ENCODE measurements around the gene CCDC32. TPM values are rescaled to one million over a fixed set of nuclear protein-coding genes. Genes with fewer than 3 reads are reported as not detected.

The CCDC32 gene
- total and polyA plus RNA-seq, 2 donors (not counting 1 experiment from before 2014, with no cell fraction given): 14.5 to 20.7 TPM

DNA sequence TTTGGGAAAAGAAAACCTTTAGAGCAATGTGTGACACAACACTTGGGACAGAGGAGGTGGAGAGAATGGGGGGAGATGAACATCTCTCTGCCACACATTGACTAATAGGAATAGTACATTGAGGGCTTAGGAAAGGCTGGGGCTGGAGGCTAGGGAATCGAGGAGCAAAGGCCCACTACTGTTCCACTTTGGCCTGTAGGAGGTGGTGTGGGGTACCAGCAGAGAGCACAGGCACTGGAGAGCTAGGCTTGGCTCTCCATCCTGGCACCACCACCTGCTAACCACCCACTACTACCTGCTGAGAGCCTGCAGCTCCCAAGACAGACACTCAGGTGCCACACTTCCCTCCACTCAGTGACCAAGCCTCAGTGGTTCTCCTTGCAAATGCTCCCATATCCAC, 19.4 kb downstream of the CCDC32 start:
- Histone ChIP-seq H3K36me3 (ENCODE audit: control insufficient read depth, insufficient read depth, low read length) (peaks cover 1% of the 10 kb centered on the region), H4K20me1 (ENCODE audit: control insufficient read depth, extremely low read depth, insufficient read depth, low read length) (no peaks in the 10 kb centered on the region), H3K27me3 (ENCODE audit: control insufficient read depth, insufficient read depth, low read length) (no peaks in the 10 kb centered on the region), H3K79me2 (ENCODE audit: control insufficient read depth, insufficient read depth, low read length) (no peaks in the 10 kb centered on the region), H3K4me2 (ENCODE audit: extremely low read depth, insufficient read depth, low read length) (no peak overlapping the region), H3K4me3 (replicated peaks in 1 of 4; ENCODE audit: control extremely low read depth in 1 of 4, insufficient read depth in 1 of 4, low read depth in 3 of 4, low read length in 4 of 4) (no peak overlapping the region), H3K4me1 (ENCODE audit: control insufficient read depth, extremely low read depth, insufficient read depth, low read length) (no peaks in the 10 kb centered on the region), H3K27ac (ENCODE audit: insufficient read depth, low read length) (no peak overlapping the region), H3K9me3 (ENCODE audit: control insufficient read depth, insufficient read depth, low read depth, low read length) (no peaks in the 10 kb centered on the region), H2AFZ (ENCODE audit: low read length) (no peak overlapping the region), H3K9ac (ENCODE audit: insufficient read depth, low read length) (no peak overlapping the region)
- TF ChIP-seq, protein P1, sequence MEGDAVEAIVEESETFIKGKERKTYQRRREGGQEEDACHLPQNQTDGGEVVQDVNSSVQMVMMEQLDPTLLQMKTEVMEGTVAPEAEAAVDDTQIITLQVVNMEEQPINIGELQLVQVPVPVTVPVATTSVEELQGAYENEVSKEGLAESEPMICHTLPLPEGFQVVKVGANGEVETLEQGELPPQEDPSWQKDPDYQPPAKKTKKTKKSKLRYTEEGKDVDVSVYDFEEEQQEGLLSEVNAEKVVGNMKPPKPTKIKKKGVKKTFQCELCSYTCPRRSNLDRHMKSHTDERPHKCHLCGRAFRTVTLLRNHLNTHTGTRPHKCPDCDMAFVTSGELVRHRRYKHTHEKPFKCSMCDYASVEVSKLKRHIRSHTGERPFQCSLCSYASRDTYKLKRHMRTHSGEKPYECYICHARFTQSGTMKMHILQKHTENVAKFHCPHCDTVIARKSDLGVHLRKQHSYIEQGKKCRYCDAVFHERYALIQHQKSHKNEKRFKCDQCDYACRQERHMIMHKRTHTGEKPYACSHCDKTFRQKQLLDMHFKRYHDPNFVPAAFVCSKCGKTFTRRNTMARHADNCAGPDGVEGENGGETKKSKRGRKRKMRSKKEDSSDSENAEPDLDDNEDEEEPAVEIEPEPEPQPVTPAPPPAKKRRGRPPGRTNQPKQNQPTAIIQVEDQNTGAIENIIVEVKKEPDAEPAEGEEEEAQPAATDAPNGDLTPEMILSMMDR (conservative IDR thresholded peaks at IDR 0.05 in 1 of 2, IDR thresholded peaks at IDR 0.05 in 1 of 2; ENCODE audit: low read depth in 1 of 2, low read length in 2 of 2): peak in 1 of 2 donors; percentile 5
- TF ChIP-seq EZH2 (IDR thresholded peaks at IDR 0.05; ENCODE audit: low read length, missing control alignments): no peak
- no peak for DNase-seq (ENCODE audit: low read depth in 2 of 2)

DNA sequence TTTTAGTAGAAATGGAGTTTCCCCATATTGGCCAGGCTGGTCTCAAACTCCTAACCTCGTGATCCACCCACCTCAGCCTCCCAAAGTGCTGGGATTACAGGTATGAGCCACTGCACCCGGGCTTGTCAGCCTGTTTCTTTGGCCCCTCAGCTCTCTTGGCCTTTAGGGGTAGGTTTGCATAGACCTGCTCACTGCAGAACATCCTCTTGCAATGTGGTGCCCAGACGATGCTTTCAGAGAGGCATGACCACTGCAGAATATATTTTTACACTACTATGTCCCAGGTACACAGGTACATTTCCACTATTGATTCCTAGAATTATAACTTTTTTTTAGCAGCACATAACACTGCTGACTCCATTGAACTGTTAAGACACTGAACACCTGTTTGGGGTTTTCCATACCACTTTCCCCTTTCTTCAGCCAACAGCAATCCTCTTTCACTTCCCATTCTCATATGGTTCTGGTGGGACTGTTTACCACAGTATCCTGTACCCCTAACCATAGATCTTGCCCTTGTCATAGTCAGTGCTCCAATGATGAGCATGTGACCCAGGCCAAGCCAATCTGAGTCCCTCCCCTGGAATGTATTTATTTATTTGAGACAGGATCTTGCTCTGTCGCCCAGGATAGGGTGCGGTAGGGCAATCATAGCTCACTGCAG, 21.1 kb downstream of the CCDC32 start:
- H3K9ac ChIP-seq (ENCODE audit: insufficient read depth, low read length): no peak overlapping the region
- H2AFZ ChIP-seq (ENCODE audit: low read length): no peak overlapping the region
- no peak overlapping the region for H3K4me3 ChIP-seq (replicated peaks in 1 of 4; ENCODE audit: control extremely low read depth in 1 of 4, insufficient read depth in 1 of 4, low read depth in 3 of 4, low read length in 4 of 4)
- H3K4me2 ChIP-seq (ENCODE audit: extremely low read depth, insufficient read depth, low read length): no peak overlapping the region
- H3K4me1 ChIP-seq (ENCODE audit: control insufficient read depth, extremely low read depth, insufficient read depth, low read length): no peaks in the 10 kb centered on the region
- H3K79me2 ChIP-seq (ENCODE audit: control insufficient read depth, insufficient read depth, low read length): no peaks in the 10 kb centered on the region
- no peaks in the 10 kb centered on the region for H4K20me1 ChIP-seq (ENCODE audit: control insufficient read depth, extremely low read depth, insufficient read depth, low read length)
- DNase-seq (ENCODE audit: low read depth in 2 of 2): no peak
- H3K9me3 ChIP-seq (ENCODE audit: control insufficient read depth, insufficient read depth, low read depth, low read length): no peaks in the 10 kb centered on the region
- H3K36me3 ChIP-seq (ENCODE audit: control insufficient read depth, insufficient read depth, low read length): no peaks in the 10 kb centered on the region
- TF ChIP-seq EZH2 (IDR thresholded peaks at IDR 0.05; ENCODE audit: low read length, missing control alignments): no peak
- TF ChIP-seq, protein P1 (conservative IDR thresholded peaks at IDR 0.05 in 1 of 2, IDR thresholded peaks at IDR 0.05 in 1 of 2; ENCODE audit: low read depth in 1 of 2, low read length in 2 of 2): no peak
- no peaks in the 10 kb centered on the region for H3K27me3 ChIP-seq (ENCODE audit: control insufficient read depth, insufficient read depth, low read length)
- no peak overlapping the region for H3K27ac ChIP-seq (ENCODE audit: insufficient read depth, low read length)

DNA sequence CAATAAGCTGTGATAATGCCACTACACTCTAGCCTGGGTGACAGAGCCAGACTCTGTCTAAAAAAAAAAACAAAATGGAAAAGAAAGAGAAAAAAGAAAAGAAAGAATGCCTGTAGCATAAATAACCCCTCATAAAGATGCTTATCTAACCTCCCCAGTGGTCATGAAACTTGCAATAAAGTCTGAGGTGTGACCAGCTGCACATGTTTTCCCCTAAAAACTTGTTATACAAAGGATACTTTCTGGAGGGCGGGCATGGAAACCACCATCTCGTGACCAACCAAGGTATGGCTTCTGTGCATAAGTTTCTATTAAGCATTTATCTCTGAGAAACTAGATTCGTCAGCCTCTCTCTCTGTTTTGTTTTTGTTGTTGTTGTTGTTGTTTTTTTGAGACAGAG, 21.8 kb downstream of the CCDC32 start:
- TF ChIP-seq EZH2 (IDR thresholded peaks at IDR 0.05; ENCODE audit: low read length, missing control alignments): no peak
- TF ChIP-seq, protein P1 (conservative IDR thresholded peaks at IDR 0.05 in 1 of 2, IDR thresholded peaks at IDR 0.05 in 1 of 2; ENCODE audit: low read depth in 1 of 2, low read length in 2 of 2): no peak
- Histone ChIP-seq H3K79me2 (ENCODE audit: control insufficient read depth, insufficient read depth, low read length) (no peaks in the 10 kb centered on the region), H3K9ac (ENCODE audit: insufficient read depth, low read length) (no peak overlapping the region), H3K4me1 (ENCODE audit: control insufficient read depth, extremely low read depth, insufficient read depth, low read length) (no peaks in the 10 kb centered on the region), H3K9me3 (ENCODE audit: control insufficient read depth, insufficient read depth, low read depth, low read length) (no peaks in the 10 kb centered on the region), H3K27me3 (ENCODE audit: control insufficient read depth, insufficient read depth, low read length) (no peaks in the 10 kb centered on the region), H3K4me2 (ENCODE audit: extremely low read depth, insufficient read depth, low read length) (no peak overlapping the region), H4K20me1 (ENCODE audit: control insufficient read depth, extremely low read depth, insufficient read depth, low read length) (no peaks in the 10 kb centered on the region), H2AFZ (ENCODE audit: low read length) (no peak overlapping the region), H3K27ac (ENCODE audit: insufficient read depth, low read length) (no peak overlapping the region), H3K36me3 (ENCODE audit: control insufficient read depth, insufficient read depth, low read length) (no peaks in the 10 kb centered on the region), H3K4me3 (replicated peaks in 1 of 4; ENCODE audit: control extremely low read depth in 1 of 4, insufficient read depth in 1 of 4, low read depth in 3 of 4, low read length in 4 of 4) (no peak overlapping the region)
- DNase-seq (ENCODE audit: low read depth in 2 of 2): no peak
